ENCODE measurements around the gene NEURL4. TPM values are rescaled to one million over a fixed set of nuclear protein-coding genes. Genes with fewer than 3 reads are reported as not detected.
"Not testable (repeated sequence)": the region's sequence is repeated elsewhere in the genome, so short reads cannot be mapped to it uniquely, and the experiment has no call there.

Gene NEURL4
- total RNA-seq = 50.3 TPM

GRCh38 chr17:7328840-7329373 is at the start of gene NEURL4:
Gene NEURL4 (minus strand): TSS chr17:7329335. CDS start chr17:7329312, 23 bp downstream.
- DNase-seq (ENCODE audit: low spot score) = no peak

DNA sequence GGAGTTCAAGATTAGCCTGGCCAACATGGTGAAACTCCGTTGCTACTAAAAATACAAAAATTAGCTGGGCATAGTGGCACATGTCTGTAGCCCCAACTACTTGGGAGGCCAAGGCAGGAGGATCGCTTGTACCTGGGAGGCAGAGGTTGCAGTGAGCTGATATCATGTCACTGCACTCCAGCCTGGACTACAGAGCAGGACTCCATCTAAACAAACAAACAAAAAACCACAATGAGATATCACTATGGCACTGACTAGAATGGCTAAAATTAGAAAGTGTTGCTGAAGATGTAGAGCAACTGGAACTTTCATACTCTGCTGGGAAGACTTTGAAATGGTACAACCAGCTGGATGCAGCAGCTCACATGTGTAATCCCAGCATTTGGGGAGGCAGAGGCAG is 45.2 kb upstream of the NEURL4 start:
- DNase-seq (ENCODE audit: low spot score) = no peak

DNA sequence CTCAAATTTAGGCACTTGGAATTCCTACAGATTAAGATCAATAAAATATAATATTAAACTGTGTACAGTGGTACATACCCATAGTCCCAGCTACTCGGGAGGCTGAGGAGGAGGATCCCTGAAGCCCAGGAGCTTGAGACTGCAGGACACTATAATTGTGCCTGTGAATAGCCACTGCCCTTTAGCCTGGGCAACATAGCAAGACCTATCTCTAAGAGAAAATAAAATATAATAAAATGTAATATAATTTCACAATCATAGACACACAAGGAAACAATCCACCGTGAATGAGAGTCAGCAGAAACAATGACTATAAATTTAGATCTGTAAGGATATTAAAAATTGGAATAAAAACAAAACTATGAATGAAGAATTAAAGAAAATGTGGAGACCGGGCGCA is 41.7 kb upstream of the NEURL4 start:
- DNase-seq (ENCODE audit: low spot score) = no peak

GRCh38 chr17:7369825-7370224 is 40.7 kb upstream of the NEURL4 start:
- DNase-seq (ENCODE audit: low spot score) = no peak

DNA sequence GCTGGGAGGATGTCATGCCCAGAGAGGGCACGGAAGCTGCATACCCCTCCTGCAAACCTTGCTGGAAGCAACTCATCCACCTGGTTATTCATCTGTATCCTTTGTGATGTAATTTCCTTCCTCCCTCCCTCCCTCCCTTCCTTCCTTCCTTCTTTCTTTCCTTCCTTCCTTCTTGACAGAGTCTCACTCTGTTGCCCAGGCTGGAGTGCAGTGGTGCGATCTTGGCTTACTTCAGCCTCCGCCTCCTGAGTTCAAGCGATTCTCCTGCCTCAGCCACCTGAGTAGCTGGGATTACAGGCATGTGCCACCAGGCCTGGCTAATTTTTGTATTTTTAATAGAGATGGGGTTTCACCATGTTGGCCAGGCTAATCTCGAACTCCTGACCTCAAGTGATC is 39.5 kb upstream of the NEURL4 start:
- not testable (repeated sequence) for DNase-seq (ENCODE audit: low spot score)

GRCh38 chr17:7367918-7368598 is 38.9 kb upstream of the NEURL4 start:
- no peak for DNase-seq (ENCODE audit: low spot score)

GRCh38 chr17:7367083-7367482 is 37.9 kb upstream of the NEURL4 start:
- no peak for DNase-seq (ENCODE audit: low spot score)

DNA sequence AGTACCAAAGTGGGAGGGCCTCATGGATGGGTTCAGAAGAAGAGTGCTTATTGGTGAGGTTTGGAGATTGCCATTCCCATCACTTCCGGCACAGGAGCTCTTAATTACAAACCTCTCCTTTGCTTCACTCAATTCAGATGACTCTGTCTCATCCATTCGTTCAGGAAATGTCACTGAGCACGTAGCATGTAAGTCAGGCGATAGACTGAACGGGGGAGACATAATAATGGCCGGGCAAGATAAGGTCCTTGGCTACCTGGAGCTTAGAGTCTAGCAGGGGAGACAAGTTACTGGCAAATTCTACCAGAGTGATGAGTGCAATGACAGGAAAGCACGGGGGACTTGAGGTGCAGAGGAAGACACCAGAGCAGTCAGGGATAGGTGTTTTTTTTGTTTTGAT is 36.8 kb upstream of the NEURL4 start:
- DNase-seq (ENCODE audit: low spot score) = not testable (repeated sequence)

DNA sequence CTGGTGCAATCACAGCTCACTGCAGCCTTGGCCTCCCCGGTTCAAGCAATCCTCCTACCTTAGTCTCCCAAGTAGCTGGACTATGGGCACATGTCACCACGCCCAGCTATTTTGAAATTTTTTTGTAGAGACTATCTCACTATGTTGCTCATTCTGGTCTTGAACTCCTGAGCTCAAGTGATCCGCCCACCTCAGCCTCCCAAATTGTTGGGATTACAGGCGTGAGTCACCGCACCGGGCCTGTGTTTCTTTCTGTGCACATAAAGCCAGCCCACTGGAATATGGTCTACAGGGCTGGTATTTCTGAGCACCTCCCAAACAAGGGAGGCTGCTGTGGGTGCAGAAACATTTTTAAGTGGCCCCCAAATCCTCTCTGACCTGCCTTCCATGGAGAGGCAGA is 34.2 kb upstream of the NEURL4 start:
- DNase-seq (ENCODE audit: low spot score) = no peak

- DNase-seq (ENCODE audit: low spot score) = no peak
These were observed 32.8 kb upstream of the NEURL4 start for GRCh38 chr17:7361906-7362305.

GRCh38 chr17:7357381-7357780 is 28.2 kb upstream of the NEURL4 start:
- DNase-seq (ENCODE audit: low spot score) = no peak

DNA sequence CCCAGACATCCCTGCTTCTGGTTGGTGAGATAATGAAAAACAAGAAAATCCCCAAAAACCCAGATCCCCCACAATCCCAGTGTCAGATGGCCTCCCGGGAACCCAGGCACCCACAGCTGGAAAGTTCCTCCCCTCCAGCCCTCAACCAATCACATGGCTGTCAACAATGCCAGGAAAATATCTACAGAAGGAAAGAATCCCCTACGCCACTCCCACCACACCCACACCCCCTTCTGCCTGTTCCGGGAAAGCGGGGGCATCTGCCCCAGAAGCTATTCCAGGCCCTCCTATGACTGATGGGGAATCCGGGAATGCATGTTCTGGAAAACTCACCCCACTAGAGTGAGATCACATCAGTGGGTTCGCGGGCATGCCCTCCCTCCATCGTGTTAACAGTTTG is 27.6 kb upstream of the NEURL4 start:
- no peak for DNase-seq (ENCODE audit: low spot score)

GRCh38 chr17:7356072-7356549 is 27.0 kb upstream of the NEURL4 start:
- peak; percentile 76 for DNase-seq (ENCODE audit: low spot score)

DNA sequence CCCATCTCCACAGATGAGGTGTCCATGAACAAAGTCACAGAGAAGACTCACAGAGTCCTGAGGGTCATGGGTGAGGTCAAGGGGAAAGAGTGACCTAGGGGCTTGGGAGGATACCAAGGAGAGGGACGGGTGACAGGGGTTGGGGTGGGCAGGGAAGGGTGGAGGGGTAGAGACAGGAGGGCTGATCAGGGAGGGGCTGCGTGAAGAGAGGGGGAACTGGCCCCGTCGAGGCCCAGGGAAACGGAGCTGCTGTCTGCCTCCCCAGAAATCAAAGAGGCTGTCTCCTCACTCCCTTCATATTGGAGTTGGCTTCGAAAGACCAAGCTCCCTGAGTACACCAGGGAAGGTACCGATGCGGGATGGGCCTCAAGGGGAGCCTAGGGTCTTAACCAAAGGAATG is 26.4 kb upstream of the NEURL4 start:
- DNase-seq (ENCODE audit: low spot score) = no peak

DNA sequence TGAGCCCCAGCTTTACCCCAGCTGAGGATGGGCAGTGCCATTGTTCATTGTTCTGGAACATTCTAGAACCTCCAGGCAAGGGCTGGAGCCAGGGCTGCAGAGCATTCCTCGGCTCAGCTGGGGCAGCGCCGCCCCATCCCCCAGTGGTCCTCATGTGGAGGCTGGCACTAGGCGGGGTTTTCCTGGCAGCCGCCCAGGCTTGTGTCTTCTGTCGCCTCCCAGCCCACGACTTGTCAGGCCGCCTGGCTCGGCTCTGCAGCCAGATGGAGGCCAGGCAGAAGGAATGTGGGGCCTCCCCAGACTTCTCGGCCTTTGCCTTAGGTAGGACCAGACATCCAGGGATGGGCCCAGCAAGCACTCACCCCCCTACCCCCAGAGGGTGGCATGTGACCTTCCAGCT is 25.9 kb upstream of the NEURL4 start, which contains the start of gene TMEM95:
Gene TMEM95, plus strand, starts transcription at position 104 of the 400 bp plus-strand sequence. Its CDS starts 49 bp downstream, at position 153.
- peak; percentile 36 for DNase-seq (ENCODE audit: low spot score)

DNA sequence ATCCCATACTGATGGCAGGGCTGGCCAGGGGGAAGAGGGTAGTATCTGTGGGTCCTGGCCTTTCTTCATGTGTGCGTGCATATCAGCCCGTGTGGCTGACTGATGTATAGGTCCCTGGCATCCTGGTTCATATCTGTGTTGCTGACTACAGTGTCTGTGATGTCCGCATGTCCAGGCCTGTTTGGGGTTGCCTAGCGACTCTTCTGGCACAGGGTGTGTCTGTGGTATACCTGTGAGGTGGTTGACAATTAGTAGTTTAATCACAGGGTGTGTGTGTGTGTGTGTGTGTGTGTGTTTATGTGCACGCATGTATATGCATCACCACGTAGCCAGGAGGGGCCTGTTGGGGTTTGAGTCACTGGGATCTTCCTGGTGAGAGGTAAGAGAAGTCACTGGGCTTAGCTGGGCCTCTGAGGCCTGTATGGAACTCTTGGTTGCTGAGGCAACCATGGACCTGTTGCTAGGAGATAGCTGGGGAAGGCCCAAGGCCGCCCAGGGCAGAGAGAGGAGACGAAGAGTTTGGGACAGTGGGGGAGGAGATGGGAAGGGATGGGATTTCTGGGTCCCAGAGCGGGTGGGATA is 25.2 kb upstream of the NEURL4 start:
- DNase-seq (ENCODE audit: low spot score) = no peak

- no peak for DNase-seq (ENCODE audit: low spot score)
These were observed 23.9 kb upstream of the NEURL4 start for GRCh38 chr17:7352910-7353635.

- no peak for DNase-seq (ENCODE audit: low spot score)
These were observed 23.4 kb upstream of the NEURL4 start for GRCh38 chr17:7352503-7352889.

GRCh38 chr17:7351665-7352502 is 22.7 kb upstream of the NEURL4 start, which contains the start of gene KCTD11:
Gene KCTD11 (plus strand): TSS chr17:7352162.
- peak; percentile 91 for DNase-seq (ENCODE audit: low spot score)

DNA sequence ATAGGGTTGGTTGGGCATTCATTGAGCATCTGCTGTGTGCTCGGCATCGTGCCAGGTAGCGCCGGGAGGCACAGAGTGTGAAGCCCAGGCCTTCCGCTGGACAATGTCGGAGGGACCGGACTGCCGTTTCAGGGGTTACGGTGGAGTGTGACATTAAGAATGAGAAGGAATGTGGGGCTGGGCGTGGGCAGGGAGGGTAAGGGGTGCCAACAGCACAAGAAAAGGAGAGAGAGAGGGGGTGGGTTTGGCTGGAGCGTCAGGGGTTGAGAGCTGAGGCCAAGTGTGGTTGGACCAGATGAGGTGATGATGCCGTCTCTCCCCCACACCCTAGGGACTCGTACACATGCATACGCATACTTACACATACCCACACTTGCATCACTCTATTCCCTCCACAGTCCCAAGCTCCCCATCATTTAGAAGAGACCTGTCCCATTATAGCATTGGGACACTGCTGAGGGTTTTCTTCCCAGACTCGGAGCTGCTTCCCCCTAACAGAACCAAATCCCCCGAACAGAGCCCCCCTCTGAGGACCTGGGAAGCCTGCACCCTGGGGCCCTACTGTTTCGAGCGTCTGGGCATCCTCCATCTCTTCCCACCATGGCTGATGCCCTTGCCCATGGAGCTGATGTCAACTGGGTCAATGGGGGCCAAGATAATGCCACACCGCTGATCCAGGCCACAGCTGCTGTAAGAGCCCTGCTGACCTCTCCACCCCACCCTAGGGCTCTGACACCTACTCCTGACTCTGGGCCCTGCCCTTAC is 19.5 kb upstream of the NEURL4 start:
- DNase-seq (ENCODE audit: low spot score) = no peak
